GM10248 (cell line): ENCODE results near the gene HTRA3.

Experiments
- CTCF ChIA-PET: fragments of 300-600 bp; sonication (Branson Sonifier 250); formaldehyde crosslinking; extraction: SDS; loops from one replicate; lab custom pipeline; 2021; ENCODE audit warnings: antibody characterized with exemption; lab: Yijun Ruan, JAX
- POLR2A ChIA-PET: fragments of 350-650 bp; sonication (Branson Sonifier 250); formaldehyde crosslinking; extraction: SDS; loops from one replicate; lab custom pipeline; 2020; ENCODE audit warnings: antibody characterized with exemption; lab: Yijun Ruan, JAX
- DNase-seq: peaks from one replicate; pipeline ENCODE4 v3.0.0; 2012; ENCODE audit errors: extremely low spot score
- CTCF ChIP-seq: IDR thresholded peaks from 2 replicates; pipeline ENCODE4 v1.5.1; 2012; ENCODE audit warnings: mild to moderate bottlenecking, low read depth; ENCODE audit errors: extremely low read depth, missing control alignments, control extremely low read depth

The HTRA3 gene

DNA sequence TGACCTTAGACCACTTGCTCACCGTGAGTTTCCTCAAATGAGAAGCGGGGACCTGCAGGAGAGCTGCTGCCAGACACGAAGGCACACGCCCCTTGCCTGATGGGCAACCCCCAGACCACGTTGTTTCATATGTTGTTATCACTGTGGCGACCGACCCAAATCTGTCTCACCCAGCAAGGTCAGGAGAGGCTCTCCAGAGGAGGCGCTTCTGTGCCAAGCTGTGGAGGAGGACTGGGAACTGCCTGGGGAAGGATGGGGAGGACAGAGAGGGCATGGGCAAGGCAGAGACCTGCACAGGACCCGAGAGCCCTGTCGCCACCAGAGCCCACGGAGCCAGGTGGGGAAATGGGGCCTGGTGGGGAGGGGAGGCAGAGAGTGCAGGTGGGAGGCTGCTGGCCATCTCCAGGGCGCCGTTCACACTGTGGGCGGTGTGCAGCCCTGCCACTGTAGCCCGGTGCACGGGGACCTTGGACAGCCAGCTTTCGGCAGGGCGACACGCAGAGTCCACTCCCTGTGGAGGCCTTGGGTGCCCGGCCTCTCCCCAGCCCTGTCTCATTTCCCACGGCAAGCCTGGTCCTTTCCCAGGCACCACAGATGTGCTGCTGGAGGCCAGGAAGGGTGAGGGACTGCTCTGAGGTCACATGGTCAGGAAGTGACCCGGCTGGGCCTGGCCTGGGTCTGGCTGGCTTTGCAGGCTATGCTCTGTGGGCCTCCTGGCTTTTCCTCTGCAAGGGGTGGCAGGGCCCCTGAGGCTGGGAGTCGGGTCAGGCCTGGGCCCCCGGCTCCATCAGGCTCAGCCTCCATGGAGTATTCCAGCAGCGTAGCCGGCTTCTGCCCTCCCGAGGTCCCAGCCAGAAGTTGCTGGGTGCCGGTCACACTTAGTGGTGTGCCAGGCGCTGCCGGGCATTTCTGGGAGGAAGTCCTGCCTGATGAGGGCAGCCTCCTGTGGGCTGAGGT lies 3.2 kb downstream of the HTRA3 start:
- POLR2A ChIA-PET: interaction anchor here (0.7 kb wide), 1 partner anchor 9 kb away, joined by 3 read pairs; no protein-coding TSS in a partner anchor
- CTCF ChIA-PET: interaction anchor here (1.1 kb wide), 1 partner anchor 9 kb away, joined by 3 read pairs; no protein-coding TSS in a partner anchor

GRCh38 chr4:8273450-8273849 lies 3.9 kb downstream of the HTRA3 start:
- DNase-seq: no peak
- no peak for TF ChIP-seq CTCF
- CTCF ChIA-PET: interaction anchor here (1.1 kb wide), 1 partner anchor 9 kb away, joined by 3 read pairs; no protein-coding TSS in a partner anchor
- POLR2A ChIA-PET: no interaction called here

More for the DNA sequence above, 3.2 kb downstream of the HTRA3 start:
- no peak for DNase-seq
- TF ChIP-seq CTCF: no peak

GRCh38 chr4:8274066-8274652 lies 4.6 kb downstream of the HTRA3 start:
- TF ChIP-seq CTCF: no peak
- CTCF ChIA-PET: no interaction called here
- no peak for DNase-seq
- POLR2A ChIA-PET: no interaction called here

- DNase-seq: no peak
- CTCF ChIA-PET: no interaction called here
Measured at GRCh38 chr4:8274765-8275547, 5.4 kb downstream of the HTRA3 start.

GRCh38 chr4:8275548-8275910 lies 6.0 kb downstream of the HTRA3 start:
- no peak for DNase-seq
- ChIA-PET POLR2A (no interaction called here), CTCF (interaction anchor here (1.5 kb wide), 1 partner anchor 18 kb away, joined by 3 read pairs; no protein-coding TSS in a partner anchor)
- no peak for TF ChIP-seq CTCF

More at GRCh38 chr4:8274765-8275547, 5.4 kb downstream of the HTRA3 start:
- no peak for TF ChIP-seq CTCF
- POLR2A ChIA-PET: no interaction called here
